CD4-positive, alpha-beta T cell treated with Interleukin-21 for 1 hour (primary cell): ENCODE measurements around the gene PLEKHF1.
A peak's percentile ranks its signal among the peaks of the same experiment; 100 is the strongest.
"Not testable (repeated sequence)": the region's sequence is repeated elsewhere in the genome, so short reads cannot be mapped to it uniquely, and the experiment has no call there.

Source experiments
- DNase-seq: peaks from one replicate; pipeline ENCODE4 v3.0.0-alpha.2; 2020

Gene PLEKHF1

DNA sequence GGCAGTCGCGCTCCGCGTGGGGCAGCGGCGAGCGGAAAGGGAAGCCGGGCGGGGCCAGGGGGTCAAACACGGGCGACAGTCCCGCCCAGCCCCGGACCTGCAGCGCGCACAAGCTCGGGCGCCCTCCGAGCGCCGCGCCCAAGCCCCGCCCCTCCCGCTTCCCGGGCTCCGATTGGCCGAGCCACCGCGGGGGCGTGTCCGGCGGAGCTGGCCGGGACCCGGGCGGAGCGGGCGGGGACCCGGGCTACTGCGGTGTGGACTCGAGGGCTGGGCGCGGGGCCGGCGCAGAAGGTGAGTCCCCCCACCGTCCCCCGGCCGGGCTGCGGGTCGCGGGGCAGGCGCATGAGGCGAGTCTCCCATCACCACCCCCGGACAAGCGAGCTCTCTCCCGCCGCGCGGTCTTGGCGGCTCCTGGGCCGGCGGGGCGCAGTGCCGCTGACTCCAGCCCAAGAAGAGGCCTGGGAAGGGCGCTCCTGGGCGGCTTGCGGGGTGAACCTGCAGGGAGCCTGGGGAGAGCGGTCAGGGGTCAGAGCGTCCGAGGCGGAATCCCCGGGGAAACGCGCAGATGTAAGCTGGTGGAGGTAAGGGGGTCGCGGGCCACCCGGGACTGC, at the start of gene PLEKHF1:
PLEKHF1 (plus strand) TSS at position 247 of the 611 bp plus-strand sequence. CDS start 8,379 bp downstream, outside the sequence.
- DNase-seq = peak; percentile 86

DNA sequence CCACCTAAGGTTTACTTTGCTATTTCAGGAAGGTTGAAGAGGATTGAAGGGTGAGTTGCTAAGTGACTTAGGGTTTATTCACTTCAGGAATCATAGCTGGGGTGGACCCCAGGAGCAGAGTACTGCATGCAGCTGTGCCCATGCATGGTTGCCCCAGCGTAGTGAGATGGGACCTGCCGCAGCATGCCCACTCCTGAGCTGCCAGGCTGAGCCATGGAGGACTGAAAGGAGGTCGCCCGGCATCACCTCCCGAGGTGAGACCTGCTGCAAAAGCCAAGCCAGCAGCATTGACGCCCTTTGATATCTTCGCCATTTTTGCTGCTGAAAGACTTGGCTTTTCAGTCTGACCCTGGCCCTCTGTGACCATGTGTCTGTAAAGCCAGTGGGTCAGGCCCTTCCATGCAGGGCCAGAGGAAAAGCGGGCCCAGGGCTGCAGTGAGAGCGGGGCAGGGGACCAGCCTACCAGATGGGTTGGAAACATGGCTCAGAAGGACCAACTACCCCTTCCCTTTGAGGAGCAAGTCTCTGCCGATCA, 49.3 kb upstream of the PLEKHF1 start:
- no peak for DNase-seq

DNA sequence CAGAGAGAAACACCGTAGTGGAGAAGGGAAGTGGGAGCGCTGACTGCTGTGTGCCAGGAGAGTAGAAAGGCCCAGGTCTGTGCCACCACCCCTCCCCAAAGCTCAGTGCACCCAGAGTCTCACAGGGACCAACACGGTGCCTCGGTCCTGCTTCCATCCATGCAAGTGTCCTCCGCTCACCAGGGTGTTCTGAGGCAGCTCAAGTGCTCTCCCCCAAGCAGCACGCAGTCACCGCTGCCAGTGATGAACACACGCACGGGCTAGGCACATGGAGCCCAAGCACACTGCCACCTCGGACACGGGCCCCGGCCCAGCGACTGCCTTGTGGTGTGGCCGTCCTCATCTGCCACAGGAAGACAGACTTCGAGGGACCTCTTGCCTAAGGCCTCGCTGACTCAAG, 48.7 kb upstream of the PLEKHF1 start:
- no peak for DNase-seq

DNA sequence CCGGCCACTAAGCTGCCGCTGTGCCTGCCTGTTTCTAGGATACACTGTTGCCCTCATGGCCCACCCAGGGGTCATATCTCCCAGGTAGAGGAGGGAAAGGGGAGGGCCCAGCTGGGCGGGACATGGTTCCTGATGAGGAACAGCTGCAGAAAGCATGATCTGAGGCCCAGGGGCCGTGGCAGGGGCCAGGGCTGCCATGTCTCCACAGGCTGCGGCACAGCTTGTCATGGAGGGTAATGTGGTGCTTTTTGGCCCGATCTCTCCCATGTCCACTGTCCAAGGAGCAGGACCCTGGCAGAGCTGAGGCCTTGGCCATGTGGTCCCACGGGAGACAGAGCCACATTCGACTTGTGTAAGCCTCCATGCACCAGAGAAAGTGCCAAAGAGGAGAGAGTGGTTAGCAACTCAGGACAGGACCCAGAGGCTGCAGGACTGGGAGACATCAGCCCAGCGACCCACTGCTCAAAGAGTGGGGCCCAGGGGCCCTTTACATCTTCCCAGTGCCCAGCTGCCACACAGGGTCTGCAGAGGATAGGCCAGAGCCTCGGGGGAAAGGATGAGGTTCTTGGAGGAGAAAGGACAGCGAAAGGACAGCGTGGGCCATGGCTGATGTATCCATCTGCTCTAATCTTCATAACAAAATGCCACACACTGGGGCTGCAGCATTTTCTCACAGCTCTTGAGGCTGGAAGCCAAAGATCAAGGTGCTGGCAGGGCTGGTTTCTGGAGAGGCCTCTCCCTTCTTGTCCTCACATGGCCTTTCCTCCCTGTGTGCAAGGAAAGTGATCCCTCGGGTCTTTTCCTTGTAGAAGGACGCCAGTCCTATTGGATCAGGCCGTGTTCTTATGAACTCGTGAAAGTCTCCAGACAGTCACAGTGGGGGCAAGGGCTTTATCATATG, 47.6 kb upstream of the PLEKHF1 start:
- no peak for DNase-seq

- DNase-seq = no peak
Measured at GRCh38 chr19:29618434-29618833, 46.8 kb upstream of the PLEKHF1 start.

DNA sequence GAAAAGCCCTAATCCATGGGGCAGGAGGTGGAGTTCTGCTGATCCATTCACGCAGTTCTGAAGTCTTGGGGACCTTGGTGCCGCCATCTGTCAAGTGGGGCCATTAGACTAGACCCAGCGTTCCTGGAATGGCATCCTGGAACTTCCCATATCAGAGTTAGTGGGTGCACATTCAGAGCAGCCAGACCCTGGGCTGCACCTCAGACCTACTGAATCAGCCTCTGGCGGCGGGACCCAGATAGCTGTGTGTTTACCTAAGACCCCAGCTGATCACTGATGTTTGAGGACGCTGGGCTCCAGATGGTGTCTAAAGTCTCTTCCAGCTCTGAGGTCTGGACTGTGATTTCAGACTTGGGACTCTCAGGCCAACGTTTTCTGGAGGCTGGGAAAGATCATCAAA, 46.4 kb upstream of the PLEKHF1 start:
- DNase-seq = no peak

- no peak for DNase-seq
Measured at GRCh38 chr19:29620931-29621351, 44.3 kb upstream of the PLEKHF1 start.

DNA sequence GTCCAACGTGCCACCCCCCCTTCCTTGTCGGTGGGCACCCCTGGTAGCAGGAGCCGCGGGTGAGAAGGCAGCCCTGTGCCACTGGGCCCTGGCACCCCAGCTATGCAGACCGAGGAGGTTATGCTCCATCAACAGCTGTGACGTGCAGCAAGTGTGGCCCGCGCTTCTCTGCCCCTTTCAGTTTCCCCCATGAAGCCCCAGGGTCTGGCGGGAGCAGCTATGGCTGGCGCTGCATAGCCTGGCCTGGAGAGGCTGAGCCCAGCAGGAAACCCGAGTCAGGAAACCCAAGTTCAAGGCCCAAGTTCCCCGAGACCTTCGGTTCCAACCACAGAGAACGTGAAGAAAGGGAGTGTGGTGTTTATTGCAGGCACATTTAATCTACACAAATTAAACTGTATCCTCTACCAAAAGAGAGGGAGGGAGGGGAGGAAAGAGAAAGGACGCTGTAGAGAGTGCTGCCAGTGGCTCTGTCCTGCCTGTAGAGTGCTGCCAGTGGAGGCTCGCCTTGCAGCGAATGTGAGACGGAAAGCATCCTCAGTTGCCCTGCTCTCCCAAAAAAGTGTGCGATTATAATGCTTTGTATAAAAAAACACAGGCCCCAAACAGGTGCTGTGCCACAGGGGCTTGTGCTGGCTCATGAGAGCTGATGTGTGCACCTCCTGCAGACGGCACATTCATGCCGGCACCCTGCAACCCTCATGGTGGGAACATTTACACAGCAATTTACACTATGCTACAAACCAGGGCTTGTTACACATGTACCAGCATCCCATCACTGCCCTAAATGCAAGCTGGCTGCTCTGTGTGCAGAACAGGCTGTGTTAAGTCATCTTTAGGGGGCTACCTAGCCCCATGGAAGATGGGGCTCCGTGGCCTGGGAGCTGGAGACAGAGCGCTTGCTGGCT, 42.8 kb upstream of the PLEKHF1 start:
- DNase-seq = peak; percentile 41

DNA sequence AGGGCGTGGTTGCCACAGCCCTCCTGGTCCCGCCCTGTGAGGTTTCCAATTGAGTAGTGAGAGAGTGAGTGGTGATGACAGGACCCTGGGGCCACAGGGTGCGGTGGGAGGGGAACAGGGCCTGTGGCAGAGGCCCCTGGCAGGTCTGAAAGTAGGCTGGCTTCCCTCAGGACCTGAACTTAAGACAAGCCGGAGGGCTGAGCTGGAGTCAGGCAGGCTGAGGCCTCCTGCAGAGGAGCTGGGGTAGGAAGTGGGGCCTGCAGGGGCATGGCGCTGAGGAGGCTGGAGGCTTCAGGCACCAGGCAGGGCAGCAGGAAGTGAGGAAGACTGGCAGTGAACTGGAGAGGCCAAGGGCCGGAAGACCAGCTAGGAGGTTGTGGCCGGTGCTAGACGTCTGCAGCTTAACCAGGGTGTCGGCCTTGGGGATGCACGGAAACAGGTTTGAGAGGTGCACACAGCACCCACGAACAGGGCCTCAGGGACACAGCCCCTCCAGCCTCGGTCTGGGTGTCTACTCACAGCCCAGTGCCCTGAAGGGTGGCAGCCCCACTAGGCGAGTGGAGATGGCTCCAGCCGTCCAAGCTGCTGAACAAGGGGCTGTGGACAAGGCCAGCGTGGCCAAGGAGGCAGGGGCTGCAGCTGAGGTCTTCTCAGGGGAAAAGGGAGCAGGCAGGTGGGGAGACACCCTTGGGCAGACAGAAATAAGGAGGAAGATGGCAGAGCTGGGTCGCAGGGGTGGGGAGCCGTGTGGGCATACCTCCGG, 41.4 kb upstream of the PLEKHF1 start:
- peak; percentile 29 for DNase-seq

GRCh38 chr19:29624489-29625185, 40.6 kb upstream of the PLEKHF1 start:
- no peak for DNase-seq

DNA sequence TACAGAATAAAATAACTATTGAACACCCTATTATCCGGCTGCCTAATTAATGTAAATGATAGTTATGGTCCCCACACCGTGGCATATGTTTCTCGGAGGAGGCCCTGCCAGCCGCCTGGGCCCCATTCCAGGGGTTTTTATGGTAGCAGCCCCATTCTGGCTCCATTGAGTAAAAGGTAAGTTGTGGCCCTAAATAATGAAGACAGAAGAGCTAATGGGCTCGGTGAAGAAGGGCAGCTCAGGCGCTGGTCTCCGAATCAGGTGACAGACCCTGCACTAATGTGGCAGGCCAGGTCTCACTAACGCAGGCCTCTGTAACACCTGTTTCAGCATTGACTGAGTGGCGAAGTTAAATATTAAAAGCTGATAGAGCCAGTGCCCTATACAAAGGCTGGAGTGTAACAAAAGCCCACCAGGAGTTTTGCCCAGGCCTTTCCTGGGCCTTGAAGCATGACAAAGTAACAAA, 40.0 kb upstream of the PLEKHF1 start:
- no peak for DNase-seq

DNA sequence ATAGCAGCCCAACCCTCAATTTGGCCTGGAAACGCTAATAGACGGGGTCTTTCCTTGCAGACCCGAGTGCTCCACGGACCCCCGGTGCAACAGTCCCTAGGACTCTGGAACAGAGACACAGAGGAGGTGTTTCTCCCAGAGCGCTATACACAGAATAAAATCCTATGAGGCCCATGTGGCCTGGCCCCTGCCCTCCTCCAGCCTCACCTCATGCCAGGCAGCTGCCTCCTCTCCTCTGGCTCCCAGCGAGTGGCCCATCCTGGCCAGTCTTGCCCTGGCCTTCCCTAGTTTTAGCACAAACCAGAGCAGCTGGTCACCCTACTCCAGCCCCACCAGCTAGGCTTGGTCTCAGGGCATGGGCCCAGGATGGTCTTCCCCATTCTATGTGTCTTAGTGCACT, 38.9 kb upstream of the PLEKHF1 start:
- DNase-seq = no peak

GRCh38 chr19:29626832-29627231, 38.4 kb upstream of the PLEKHF1 start:
- DNase-seq = not testable (repeated sequence)

- no peak for DNase-seq
Measured at GRCh38 chr19:29628661-29629385, 36.4 kb upstream of the PLEKHF1 start.

DNA sequence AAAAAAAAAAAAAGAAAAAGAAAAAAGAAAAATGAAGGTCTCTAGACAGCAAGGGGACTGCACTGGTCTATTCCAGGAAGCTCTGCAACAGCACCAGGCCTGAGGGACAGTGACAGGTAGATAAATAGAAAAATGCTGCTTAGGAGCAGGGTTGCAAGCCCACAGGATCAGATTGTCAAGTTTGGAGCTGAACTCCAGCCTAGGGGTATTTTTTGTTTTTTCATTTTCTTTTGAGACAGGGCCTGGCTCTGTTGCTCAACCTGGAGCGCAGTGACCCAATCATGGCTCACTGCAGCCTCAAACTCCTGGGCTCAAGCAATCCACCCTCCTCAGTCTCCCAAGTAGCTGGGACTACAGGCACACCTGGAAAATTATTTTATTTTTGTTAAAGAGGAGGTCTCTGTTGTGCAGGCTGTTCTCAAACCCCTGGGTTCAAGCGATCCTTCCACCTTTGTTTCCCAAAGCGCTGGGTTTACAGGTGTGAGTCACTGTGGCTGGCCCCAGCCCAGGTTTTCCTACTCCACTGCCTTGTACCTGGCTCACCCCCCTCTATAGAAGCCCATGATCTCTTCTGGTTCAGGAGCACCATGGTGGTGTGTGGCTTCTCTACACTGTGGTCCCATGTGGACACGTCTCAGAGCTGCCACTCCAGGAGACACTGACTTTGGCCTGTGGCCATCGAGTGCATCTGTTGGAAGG, 35.3 kb upstream of the PLEKHF1 start:
- no peak for DNase-seq

GRCh38 chr19:29630655-29631054, 34.6 kb upstream of the PLEKHF1 start:
- no peak for DNase-seq

GRCh38 chr19:29631450-29631849, 33.8 kb upstream of the PLEKHF1 start:
- DNase-seq = no peak

DNA sequence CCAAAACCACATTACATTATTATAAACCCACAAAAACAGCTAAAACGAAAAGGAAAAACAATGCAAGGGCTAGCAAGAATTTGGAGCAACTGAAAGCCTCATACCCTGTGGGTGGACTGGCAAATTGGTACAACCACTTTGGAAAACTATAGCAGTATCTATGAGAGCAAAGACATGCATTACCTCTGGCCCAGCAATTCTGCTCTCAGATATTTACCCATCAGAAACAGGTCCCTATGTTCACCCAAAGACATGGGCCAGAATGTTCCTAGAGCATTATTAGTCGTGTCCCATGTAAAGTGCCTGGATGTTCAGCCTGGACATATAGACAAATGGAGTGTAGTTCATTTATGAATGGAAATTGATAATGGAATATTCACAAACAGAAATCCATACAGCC, 31.3 kb upstream of the PLEKHF1 start:
- DNase-seq = no peak

DNA sequence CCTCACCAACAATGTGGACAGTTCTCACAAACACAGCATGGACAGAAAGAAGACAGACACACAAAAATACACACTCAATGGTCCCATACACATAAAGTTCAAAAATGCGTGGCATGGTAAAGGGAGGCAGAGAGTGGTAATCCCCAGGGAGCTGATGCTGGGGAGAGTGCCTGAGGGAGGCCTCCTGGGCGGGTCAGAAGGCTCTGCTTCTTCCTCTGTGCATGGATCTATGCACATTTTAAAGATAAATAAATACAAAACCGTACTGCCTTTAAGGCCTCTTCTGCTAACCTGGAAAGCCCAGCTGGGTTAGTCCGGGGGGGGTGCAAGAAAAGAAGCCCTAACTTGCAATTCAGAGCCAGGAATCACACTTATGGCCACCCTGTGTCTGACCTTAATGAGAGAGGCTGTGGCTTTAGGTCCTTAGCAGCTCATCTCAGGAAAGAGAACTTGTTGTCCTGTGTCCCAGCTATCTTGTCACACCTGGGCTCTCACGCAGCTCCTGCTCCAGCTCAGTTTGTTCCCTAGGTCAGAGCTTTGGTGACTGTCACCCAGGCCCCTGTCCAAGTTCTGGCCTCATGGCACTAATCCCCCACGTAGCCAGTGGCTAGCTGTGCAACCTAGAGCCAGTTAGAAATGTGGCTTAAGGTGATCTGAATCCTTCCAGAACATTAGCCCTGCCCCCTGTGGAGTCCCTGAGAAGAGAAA, 30.7 kb upstream of the PLEKHF1 start:
- no peak for DNase-seq
